ENCODE measurements around the gene CCDC70.
A peak's percentile ranks its signal among the peaks of the same experiment; 100 is the strongest.

The CCDC70 gene

DNA sequence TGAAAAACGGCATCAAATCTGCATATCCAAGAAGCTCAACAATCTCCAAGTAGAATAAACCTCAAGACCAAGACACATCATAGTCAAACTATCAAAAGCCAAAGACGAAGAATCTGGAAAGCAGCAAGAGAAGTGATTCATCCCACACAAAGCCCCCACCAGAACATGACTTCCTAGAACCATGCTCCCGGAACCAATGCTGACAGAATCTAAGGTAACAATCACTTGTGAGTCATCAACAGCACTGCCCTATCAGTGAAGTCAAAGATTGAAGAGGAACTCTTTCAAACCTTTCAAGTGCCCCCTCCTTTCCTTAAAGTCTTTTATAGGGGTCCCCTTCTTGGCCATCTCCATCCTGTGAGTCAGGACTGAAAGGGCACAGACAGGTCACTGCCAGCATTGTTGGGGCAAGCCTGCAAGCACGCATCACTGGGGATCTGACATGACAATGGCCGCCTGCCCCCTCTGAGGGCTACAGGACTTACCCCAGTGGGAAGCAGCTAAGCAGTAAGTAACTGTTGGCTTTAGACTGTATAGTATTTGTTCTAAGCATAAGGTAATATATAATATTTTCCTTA lies at the start of gene CCDC70:
Gene CCDC70 (plus strand): TSS at position 247 of the 578 bp plus-strand sequence. CDS start 3,443 bp downstream, outside the sequence.
- TF ChIP-seq GATA1 (IDR thresholded peaks at IDR 0.05; ENCODE audit: low read depth, low read length) (no peak), POLR2A (IDR thresholded peaks at IDR 0.05; ENCODE audit: low read length) (no peak)
- DNase-seq = no peak

GRCh38 chr13:51814071-51814470 lies 47.7 kb upstream of the CCDC70 start:
- peak in 1 of 2 experiments; percentile 28 for DNase-seq
- no peak for TF ChIP-seq POLR2A (IDR thresholded peaks at IDR 0.05; ENCODE audit: low read length)
- TF ChIP-seq GATA1 (IDR thresholded peaks at IDR 0.05; ENCODE audit: low read depth, low read length) = no peak

DNA sequence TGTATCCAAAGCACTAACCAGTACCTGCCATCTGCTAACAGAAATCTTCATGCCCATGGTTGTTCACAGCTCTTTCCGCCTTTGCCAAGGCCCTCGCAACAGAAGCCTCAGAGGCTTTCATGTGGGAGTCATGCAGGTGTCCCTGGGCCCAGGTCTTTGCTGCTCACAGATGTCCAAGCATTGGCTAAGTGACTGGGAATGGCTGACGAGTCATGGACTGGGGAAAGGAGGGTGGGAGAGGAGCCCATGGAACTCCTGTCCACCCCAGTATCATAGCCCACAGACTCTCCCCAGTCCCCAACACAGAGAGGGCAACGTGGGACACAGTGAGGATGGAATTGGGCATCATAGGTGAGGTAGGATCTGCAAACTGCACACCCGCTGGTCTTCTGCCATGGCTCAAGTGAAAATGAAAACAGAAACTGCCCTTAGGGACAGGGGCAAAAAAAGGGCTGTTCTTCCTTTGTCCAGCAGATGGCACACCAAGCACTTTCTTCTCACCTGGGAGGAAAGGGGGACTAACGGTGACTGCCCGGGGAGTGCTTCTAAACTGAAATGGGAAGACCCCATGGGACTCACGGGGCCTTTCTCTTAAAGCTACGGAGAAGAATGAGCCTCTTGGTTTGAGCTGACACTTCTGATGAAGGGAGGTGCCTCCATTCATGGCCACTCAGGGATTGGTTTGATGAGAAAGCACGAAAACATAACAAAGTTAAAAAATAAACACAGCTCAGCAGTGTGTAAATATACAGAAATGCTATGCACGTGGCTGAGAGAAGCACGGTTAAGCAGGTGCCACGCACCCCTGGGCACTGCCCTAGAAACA lies 46.7 kb upstream of the CCDC70 start:
- TF ChIP-seq POLR2A (IDR thresholded peaks at IDR 0.05; ENCODE audit: low read length) = no peak
- no peak for TF ChIP-seq GATA1 (IDR thresholded peaks at IDR 0.05; ENCODE audit: low read depth, low read length)
- DNase-seq = peak; percentile 70 to 84

- DNase-seq = no peak
- TF ChIP-seq POLR2A (IDR thresholded peaks at IDR 0.05; ENCODE audit: low read length) (no peak), GATA1 (IDR thresholded peaks at IDR 0.05; ENCODE audit: low read depth, low read length) (no peak)
Measured at GRCh38 chr13:51815848-51816247, 45.9 kb upstream of the CCDC70 start.

DNA sequence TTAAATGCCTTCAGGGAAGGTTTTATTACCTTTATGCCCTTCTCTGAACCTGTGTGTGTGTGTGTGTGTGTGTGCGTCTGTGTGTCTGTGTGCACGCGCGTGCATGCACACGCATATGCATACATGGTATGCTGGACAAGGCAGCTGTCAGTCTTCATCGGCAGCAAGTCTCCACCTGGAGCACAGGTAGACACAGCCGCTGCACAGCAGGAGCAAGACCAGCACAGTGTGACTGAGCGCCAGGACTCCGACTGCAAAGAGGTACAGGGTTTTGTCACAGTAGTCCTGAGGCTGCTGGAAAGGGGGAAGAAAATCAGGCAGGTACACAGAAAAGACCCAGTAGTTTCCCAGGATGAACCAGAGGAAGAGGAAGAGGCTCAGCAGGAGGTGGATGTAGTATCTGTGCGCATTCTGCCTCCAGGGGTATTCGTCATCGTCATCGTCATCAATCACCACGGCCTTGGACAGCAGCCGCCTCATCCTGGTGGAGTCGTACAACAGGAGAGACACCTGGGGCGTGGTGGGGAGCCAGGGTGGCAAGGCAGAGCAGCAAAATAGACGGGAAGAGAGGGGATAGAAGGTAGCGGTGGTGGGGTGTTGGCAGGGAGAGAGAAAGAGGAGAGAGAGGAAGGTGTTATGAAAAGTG lies 45.0 kb upstream of the CCDC70 start:
- TF ChIP-seq GATA1 (IDR thresholded peaks at IDR 0.05; ENCODE audit: low read depth, low read length) (no peak), POLR2A (IDR thresholded peaks at IDR 0.05; ENCODE audit: low read length) (no peak)
- no peak for DNase-seq

DNA sequence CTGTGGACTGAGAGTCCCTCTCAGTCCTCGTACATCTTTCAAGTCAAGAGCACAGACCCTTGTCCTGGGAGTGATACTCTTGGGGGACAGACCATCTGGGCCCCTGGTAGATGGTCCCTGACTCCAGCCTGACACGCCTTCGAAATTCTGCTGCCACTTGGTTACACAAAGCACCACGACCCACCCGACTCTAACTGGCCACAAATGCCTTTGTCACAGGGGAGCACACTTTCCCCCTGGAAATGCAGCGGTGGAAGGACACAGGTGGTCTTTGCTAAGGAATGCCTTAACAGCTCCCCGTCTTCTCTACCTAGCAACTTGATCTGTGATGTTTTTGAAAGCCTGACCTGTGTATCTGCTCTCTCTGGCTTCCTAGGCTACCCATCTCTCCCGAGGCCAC lies 44.1 kb upstream of the CCDC70 start:
- DNase-seq = no peak

GRCh38 chr13:51818276-51818675 lies 43.5 kb upstream of the CCDC70 start:
- DNase-seq = no peak
- TF ChIP-seq POLR2A (IDR thresholded peaks at IDR 0.05; ENCODE audit: low read length) (no peak), GATA1 (IDR thresholded peaks at IDR 0.05; ENCODE audit: low read depth, low read length) (no peak)

More for the DNA sequence above, 44.1 kb upstream of the CCDC70 start:
- TF ChIP-seq POLR2A (IDR thresholded peaks at IDR 0.05; ENCODE audit: low read length) (no peak), GATA1 (IDR thresholded peaks at IDR 0.05; ENCODE audit: low read depth, low read length) (no peak)

GRCh38 chr13:51818781-51819511 lies 42.8 kb upstream of the CCDC70 start:
- no peak for DNase-seq
- TF ChIP-seq POLR2A (IDR thresholded peaks at IDR 0.05; ENCODE audit: low read length) (no peak), GATA1 (IDR thresholded peaks at IDR 0.05; ENCODE audit: low read depth, low read length) (no peak)

GRCh38 chr13:51819544-51819943 lies 42.2 kb upstream of the CCDC70 start:
- DNase-seq = no peak

DNA sequence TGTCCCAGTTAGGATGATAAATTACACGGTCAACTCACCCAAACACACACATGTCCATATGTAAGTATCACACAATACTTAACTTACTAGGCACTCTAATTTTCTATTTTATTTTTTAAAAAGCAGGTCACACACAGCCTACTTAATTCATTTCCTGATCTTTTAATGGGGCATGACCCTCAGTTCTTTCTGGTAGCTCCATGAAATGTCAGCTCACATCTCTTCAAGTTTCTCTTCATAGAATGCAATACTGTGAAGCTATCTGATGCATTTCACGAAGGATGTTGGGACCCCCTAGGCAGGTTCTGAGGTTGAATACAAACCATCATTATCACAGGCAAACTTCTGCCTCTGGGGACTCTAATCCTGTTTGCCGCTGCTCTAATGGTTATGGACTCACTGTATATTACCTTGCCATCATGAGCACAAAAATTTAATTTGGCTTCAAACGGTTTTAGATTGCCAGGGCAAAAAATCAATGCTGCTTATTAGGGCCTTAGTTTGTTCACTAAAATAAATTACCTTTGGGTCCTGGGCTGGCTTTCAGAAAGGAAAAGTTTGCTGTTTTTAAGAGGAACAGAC lies 41.7 kb upstream of the CCDC70 start:
- TF ChIP-seq GATA1 (IDR thresholded peaks at IDR 0.05; ENCODE audit: low read depth, low read length) (no peak), POLR2A (IDR thresholded peaks at IDR 0.05; ENCODE audit: low read length) (no peak)
- no peak for DNase-seq

More at GRCh38 chr13:51819544-51819943, 42.2 kb upstream of the CCDC70 start:
- TF ChIP-seq GATA1 (IDR thresholded peaks at IDR 0.05; ENCODE audit: low read depth, low read length) (no peak), POLR2A (IDR thresholded peaks at IDR 0.05; ENCODE audit: low read length) (no peak)

DNA sequence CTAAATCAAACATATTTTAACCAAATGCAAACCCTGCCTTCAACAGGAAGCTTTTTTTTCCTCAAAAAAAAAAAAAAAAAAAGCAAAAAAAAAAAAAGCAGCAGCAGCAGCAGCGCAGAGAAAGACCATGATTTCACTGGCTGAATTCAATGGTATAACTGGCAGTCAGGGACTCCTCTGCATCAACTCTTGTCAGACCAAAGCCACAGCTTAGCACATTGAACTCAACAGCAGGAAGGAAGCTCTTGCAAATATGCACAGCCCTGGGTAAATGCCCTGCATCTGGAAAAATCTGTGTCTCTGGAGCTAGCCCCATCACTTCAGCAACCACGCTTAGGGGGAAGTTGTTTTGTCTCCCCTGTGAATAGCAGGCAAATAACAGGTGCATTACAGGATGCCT lies 40.2 kb upstream of the CCDC70 start:
- no peak for DNase-seq
- TF ChIP-seq GATA1 (IDR thresholded peaks at IDR 0.05; ENCODE audit: low read depth, low read length) = no peak
- no peak for TF ChIP-seq POLR2A (IDR thresholded peaks at IDR 0.05; ENCODE audit: low read length)

GRCh38 chr13:51822106-51822815 lies 39.5 kb upstream of the CCDC70 start:
- TF ChIP-seq POLR2A (IDR thresholded peaks at IDR 0.05; ENCODE audit: low read length) (no peak), GATA1 (IDR thresholded peaks at IDR 0.05; ENCODE audit: low read depth, low read length) (no peak)
- DNase-seq = no peak

DNA sequence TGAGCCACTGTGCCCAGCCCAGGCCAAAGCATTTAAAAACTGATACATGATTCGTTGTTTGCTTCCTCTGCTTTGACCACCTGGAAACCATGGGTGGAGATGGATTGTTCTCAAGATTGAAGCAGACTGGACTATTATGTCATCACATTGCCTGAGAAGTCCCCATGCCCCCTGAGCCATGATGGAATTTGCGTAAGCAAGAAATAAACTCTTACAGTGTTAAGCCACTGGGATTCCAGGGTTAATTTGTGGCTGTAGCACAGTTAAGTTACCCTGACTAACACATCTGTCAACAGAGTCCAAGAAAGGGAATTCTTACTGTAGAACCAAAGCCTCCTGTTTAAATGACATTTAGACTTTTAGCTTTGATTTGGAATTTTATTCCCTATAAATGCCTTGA lies 38.4 kb upstream of the CCDC70 start:
- DNase-seq = no peak
- TF ChIP-seq POLR2A (IDR thresholded peaks at IDR 0.05; ENCODE audit: low read length) (no peak), GATA1 (IDR thresholded peaks at IDR 0.05; ENCODE audit: low read depth, low read length) (no peak)
